K562 (cell line): ENCODE data around the gene THSD8. TPM values are rescaled to one million over a fixed set of nuclear protein-coding genes. Genes with fewer than 3 reads are reported as not detected.

ENCODE experiments used
- BRD4 ChIP-seq: fragments of 200-600 bp; sonication (generic); IDR thresholded peaks from 2 replicates; pipeline ENCODE4 v1.6.1; 2017; ENCODE audit warnings: inconsistent platforms
- CREB1 ChIP-seq, 2 experiments: sonication (generic) in 1 of 2; formaldehyde crosslinking in 1 of 2; IDR thresholded peaks; 2 replicates each; pipeline versions ENCODE4 v1.6.1 to v1.8.0; 2012 to 2022; ENCODE audit warnings: inconsistent platforms in 1 of 2, mild to moderate bottlenecking in 1 of 2, missing genetic modification reagents in 1 of 2, moderate library complexity in 1 of 2
- DNMT1 ChIP-seq: fragments of 450-650 bp; IDR thresholded peaks from 2 replicates; pipeline ENCODE4 v1.6.1; 2016; ENCODE audit warnings: antibody characterized with exemption, mild to moderate bottlenecking
- EP400 ChIP-seq: fragments of 450-650 bp; IDR thresholded peaks from 2 replicates; pipeline ENCODE4 v1.6.1; 2017; ENCODE audit warnings: antibody characterized with exemption, mild to moderate bottlenecking, moderate library complexity
- HES1 ChIP-seq: fragments of 450-650 bp; IDR thresholded peaks from 2 replicates; pipeline ENCODE4 v1.6.1; 2016; ENCODE audit warnings: low read depth, mild to moderate bottlenecking, moderate library complexity
- KAT8 ChIP-seq: fragments of 450-650 bp; IDR thresholded peaks from 2 replicates; pipeline ENCODE4 v1.6.1; 2016; ENCODE audit warnings: low read depth, mild to moderate bottlenecking
- LCOR ChIP-seq: sonication (generic); formaldehyde crosslinking; IDR thresholded peaks from 2 replicates; pipeline ENCODE4 v1.8.0; 2022; ENCODE audit warnings: mild to moderate bottlenecking, missing genetic modification reagents
- NCOA6 ChIP-seq: fragments of 450-650 bp; IDR thresholded peaks from 2 replicates; pipeline ENCODE4 v1.6.1; 2017; ENCODE audit warnings: mild to moderate bottlenecking
- NR2C2 ChIP-seq, 2 experiments: fragments of 200-800 bp in 1 of 2; sonication (Bioruptor generic) in 1 of 2; sonication (generic) in 1 of 2; formaldehyde crosslinking in 1 of 2; IDR thresholded peaks; 2 replicates each; pipeline versions ENCODE4 v1.6.1 to v1.8.0; 2016 to 2022; ENCODE audit warnings: mild to moderate bottlenecking in 1 of 2, missing compliant biosample characterization in 1 of 2, missing genetic modification characterization in 1 of 2, missing genetic modification reagents in 1 of 2
- NR4A1 ChIP-seq, 2 experiments: fragments of 250-450 bp in 1 of 2; fragments of 450-650 bp in 1 of 2; sonication (Bioruptor Pico) in 1 of 2; IDR thresholded peaks; 2 replicates each; pipeline versions ENCODE4 v1.4.0 to v1.6.1; 2016 to 2020; ENCODE audit warnings: mild to moderate bottlenecking in 2 of 2, missing compliant biosample characterization in 1 of 2, missing genetic modification characterization in 1 of 2, moderate library complexity in 1 of 2
- PHF20 ChIP-seq: fragments of 450-650 bp; IDR thresholded peaks from 2 replicates; pipeline ENCODE4 v1.6.1; 2018; ENCODE audit not compliant: partially characterized antibody
- RBM15 ChIP-seq: fragments of 200-400 bp; formaldehyde crosslinking; IDR thresholded peaks from 2 replicates; pipeline ENCODE4 v1.6.1; 2018; ENCODE audit warnings: mild to moderate bottlenecking, low read length, moderate library complexity; ENCODE audit not compliant: insufficient read depth
- SUPT5H ChIP-seq: fragments of 450-650 bp; IDR thresholded peaks from 2 replicates; pipeline ENCODE4 v1.6.1; 2016
- XRCC3 ChIP-seq: fragments of 450-650 bp; IDR thresholded peaks from 2 replicates; pipeline ENCODE4 v1.6.1; 2017; ENCODE audit warnings: mild to moderate bottlenecking, moderate library complexity
- ZBTB12 ChIP-seq: fragments of 250-450 bp; sonication (Bioruptor Pico); IDR thresholded peaks from 2 replicates; pipeline ENCODE4 v1.4.0; 2020
- ZBTB49 ChIP-seq: sonication (generic); formaldehyde crosslinking; IDR thresholded peaks from 2 replicates; pipeline ENCODE4 v1.8.0; 2022; ENCODE audit warnings: missing genetic modification reagents, mild to moderate bottlenecking, borderline replicate concordance
- ZNF133 ChIP-seq: fragments of 250-450 bp; sonication (Bioruptor Pico); IDR thresholded peaks from 2 replicates; pipeline ENCODE4 v1.4.0; 2020; ENCODE audit warnings: mild to moderate bottlenecking
- ZNF134 ChIP-seq: fragments of 250-450 bp; sonication (Bioruptor Pico); conservative IDR thresholded peaks from 2 replicates; pipeline ENCODE4 v1.4.0; 2020
- ZNF274 ChIP-seq: IDR thresholded peaks from 2 replicates; pipeline ENCODE4 v1.6.1; 2011; ENCODE audit warnings: low read depth, mild to moderate bottlenecking, low read length, moderate library complexity, borderline replicate concordance
- ZNF398 ChIP-seq: fragments of 250-450 bp; sonication (Bioruptor Pico); IDR thresholded peaks from 2 replicates; pipeline ENCODE4 v1.8.0; 2021; ENCODE audit warnings: moderate library complexity, mild to moderate bottlenecking, inconsistent platforms
- ZNF707 ChIP-seq: fragments of 250-450 bp; sonication (Bioruptor Pico); conservative IDR thresholded peaks from 2 replicates; pipeline ENCODE4 v1.8.0; 2022; ENCODE audit warnings: inconsistent platforms, mild to moderate bottlenecking, moderate library complexity
- ZNF778 ChIP-seq: fragments of 450-650 bp; formaldehyde crosslinking; IDR thresholded peaks from 2 replicates; pipeline ENCODE4 v1.4.0; 2020; ENCODE audit warnings: mild to moderate bottlenecking, moderate library complexity
- polyA plus RNA-seq, 8 experiments: library from polyadenylated mRNA; depleted of rRNA in 4 of 8; stranded (reverse) in 5 of 8; unstranded in 3 of 8; fragments of >200 nt; fragmentation: Nextera tagmentation in 2 of 8; fragmentation: Illumina TruSeq in 1 of 8; extraction: Ambion mirVana in 2 of 8; extraction: Trizol in 1 of 8; gene quantifications; 2 replicates each; pipeline versions ENCODE4 v1.2.1 to v1.2.3, GENCODE V29; 2011 to 2014; ENCODE audit warnings: inconsistent platforms in 1 of 8, missing spikeins in 1 of 8
- total RNA-seq, 7 experiments: library from RNA; depleted of rRNA in 6 of 7; stranded (reverse); fragments of >200 nt in 6 of 7; fragmentation: Illumina TruSeq in 2 of 7; extraction: Trizol in 2 of 7; gene quantifications; 2 replicates each; pipeline versions ENCODE4 v1.2.1 to v1.2.3, GENCODE V29; 2011 to 2021; ENCODE audit warnings: low replicate concordance in 1 of 7

Gene THSD8
- total and polyA plus RNA-seq, 9 of the 15 experiments (the other 6 are each of a cell fraction or from before 2014, with no cell fraction given): 8.4 to 42.4 (median 19.9) TPM; not detected in 2

- TF ChIP-seq NCOA6: peak; percentile 99
- peak; percentile 81 for TF ChIP-seq PHF20
- no peak for TF ChIP-seq ZBTB49
- peak; percentile 95 for TF ChIP-seq CREB1 (IDR thresholded peaks at IDR 0.05)
- peak; percentile 96 for TF ChIP-seq CREB1 (CRISPR knock-in tag; IDR thresholded peaks at IDR 0.05)
- no peak for TF ChIP-seq KAT8
- no peak for TF ChIP-seq ZNF133 (CRISPR knock-in tag)
- TF ChIP-seq ZBTB12 (CRISPR knock-in tag): peak; percentile 83
- peak; percentile 91 for TF ChIP-seq LCOR (CRISPR knock-in tag)
- TF ChIP-seq SUPT5H: peak; percentile 90
- TF ChIP-seq ZNF134: no peak
- no peak for TF ChIP-seq HES1
- TF ChIP-seq DNMT1: no peak
- TF ChIP-seq RBM15: no peak
- no peak; the same call in 1 of the 2 replicates for TF ChIP-seq NR2C2 (CRISPR knock-in tag; IDR thresholded peaks at IDR 0.05)
- peak; percentile 70 for TF ChIP-seq NR2C2 (tag; IDR thresholded peaks at IDR 0.05)
- TF ChIP-seq XRCC3: no peak
- no peak for TF ChIP-seq ZNF778
- TF ChIP-seq ZNF398 (CRISPR knock-in tag): no peak
- TF ChIP-seq NR4A1 (CRISPR knock-in tag; IDR thresholded peaks at IDR 0.05): peak; percentile 43; the same call in 1 of the 2 replicates
- TF ChIP-seq NR4A1 (tag; IDR thresholded peaks at IDR 0.05): no peak
- no peak for TF ChIP-seq ZNF274
- TF ChIP-seq EP400: peak; percentile 80
- TF ChIP-seq ZNF707 (CRISPR knock-in tag): no peak
- TF ChIP-seq BRD4: no peak
Measured at GRCh38 chr19:12806242-12807081, 4.6 kb downstream of the THSD8 start, which contains the start of gene RNASEH2A (continued).
